Uterus (tissue), 4 donors: ENCODE data around the gene NELL2. TPM values are rescaled to one million over a fixed set of nuclear protein-coding genes. Genes with fewer than 3 reads are reported as not detected.

Source experiments
- DNase-seq, 2 donors: peaks; one replicate each; pipeline ENCODE4 v3.0.0-alpha.2; 2019 to 2020
- H3K27ac ChIP-seq, 2 donors: fragments of 200-600 bp; sonication (generic); 1 replicate in 1 of 2; 2 replicates in 1 of 2; pipeline ENCODE4 v1.5.1; 2016 to 2018
- H3K27me3 ChIP-seq, 2 donors: fragments of 200-600 bp; sonication (generic); one replicate each; pipeline ENCODE4 v1.5.1; 2018 to 2019; ENCODE audit warnings: control low read depth in 1 of 2
- H3K36me3 ChIP-seq, 2 donors: fragments of 200-600 bp; sonication (generic); one replicate each; pipeline ENCODE4 v1.5.1; 2019; ENCODE audit warnings: control low read depth in 1 of 2
- H3K4me1 ChIP-seq, 2 donors: fragments of 200-600 bp; sonication (generic); one replicate each; pipeline ENCODE4 v1.5.1; 2018 to 2019; ENCODE audit warnings: control low read depth in 1 of 2
- H3K4me3 ChIP-seq, 2 donors: fragments of 200-600 bp; sonication (generic); 1 replicate in 1 of 2; 2 replicates in 1 of 2; pipeline ENCODE4 v1.5.1; 2018 to 2019; ENCODE audit warnings: mild to moderate bottlenecking in 1 of 2
- H3K9me3 ChIP-seq, 2 donors: fragments of 200-600 bp; sonication (generic); one replicate each; pipeline ENCODE4 v1.5.1; 2019; ENCODE audit warnings: control low read depth in 1 of 2
- POLR2A ChIP-seq, 2 donors: fragments of 450-650 bp; IDR thresholded peaks; one replicate each; pipeline ENCODE4 v1.6.1; 2016; ENCODE audit warnings: antibody characterized with exemption in 2 of 2, mild to moderate bottlenecking in 1 of 2, moderate library complexity in 1 of 2
- intact Hi-C: fragments of 100-400 bp; cut with DNase I; formaldehyde crosslinking; loops from one replicate; pipeline ENCODE4 v1.15.1; 2023; ENCODE audit warnings: low total_unique reads
- total RNA-seq, 4 donors: library from RNA; depleted of rRNA in 3 of 4; stranded (reverse); fragments of >200 nt in 3 of 4; gene quantifications; one replicate each; pipeline versions ENCODE4 v1.1.0 to v1.2.4, GENCODE V29; 2014 to 2023
- TF ChIP-seq, protein P1 (sequence below), 4 experiments: fragments of 200-600 bp in 2 of 4; fragments of 450-650 bp in 2 of 4; sonication (generic) in 2 of 4; IDR thresholded peaks; one replicate each; pipeline ENCODE4 v1.5.1; 2016 to 2019; ENCODE audit warnings: antibody characterized with exemption in 4 of 4, mild to moderate bottlenecking in 2 of 4, moderate library complexity in 1 of 4
- donor health status: DM: yes; HTN: yes; CAD: no.

NELL2 gene
- total RNA-seq, 4 donors from 2014 or later: 0.29 to 34.6 (median 1.3) TPM; not detected in 1

DNA sequence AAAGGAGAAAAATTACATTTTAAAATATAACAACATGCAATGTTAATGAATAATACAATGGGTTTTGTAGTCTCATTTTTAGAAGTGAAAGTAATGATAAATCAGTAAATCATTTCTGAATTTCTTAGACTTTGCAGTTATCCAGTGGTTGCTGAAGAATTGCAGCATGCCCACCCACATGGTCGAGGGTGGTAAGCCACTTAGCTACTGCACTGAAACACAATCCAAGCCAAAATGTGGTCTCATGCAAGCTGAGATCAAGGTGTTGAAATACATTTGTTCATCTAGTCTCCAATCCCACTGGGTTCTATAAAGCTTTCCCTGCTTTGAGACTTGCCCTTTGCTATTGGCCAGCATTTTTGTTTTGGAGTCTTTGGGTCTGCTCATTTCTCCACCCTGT is 247.9 kb downstream of the NELL2 start:
- H3K27ac ChIP-seq: no peak overlapping the region
- intact Hi-C loops: no loop called here
- H3K4me1 ChIP-seq: no peaks in the 10 kb centered on the region
- no peak for DNase-seq
- H3K4me3 ChIP-seq: no peak overlapping the region
- no peaks in the 10 kb centered on the region for H3K27me3 ChIP-seq
- H3K9me3 ChIP-seq: no peaks in the 10 kb centered on the region
- TF ChIP-seq POLR2A (IDR thresholded peaks at IDR 0.05): no peak
- TF ChIP-seq, protein P1, sequence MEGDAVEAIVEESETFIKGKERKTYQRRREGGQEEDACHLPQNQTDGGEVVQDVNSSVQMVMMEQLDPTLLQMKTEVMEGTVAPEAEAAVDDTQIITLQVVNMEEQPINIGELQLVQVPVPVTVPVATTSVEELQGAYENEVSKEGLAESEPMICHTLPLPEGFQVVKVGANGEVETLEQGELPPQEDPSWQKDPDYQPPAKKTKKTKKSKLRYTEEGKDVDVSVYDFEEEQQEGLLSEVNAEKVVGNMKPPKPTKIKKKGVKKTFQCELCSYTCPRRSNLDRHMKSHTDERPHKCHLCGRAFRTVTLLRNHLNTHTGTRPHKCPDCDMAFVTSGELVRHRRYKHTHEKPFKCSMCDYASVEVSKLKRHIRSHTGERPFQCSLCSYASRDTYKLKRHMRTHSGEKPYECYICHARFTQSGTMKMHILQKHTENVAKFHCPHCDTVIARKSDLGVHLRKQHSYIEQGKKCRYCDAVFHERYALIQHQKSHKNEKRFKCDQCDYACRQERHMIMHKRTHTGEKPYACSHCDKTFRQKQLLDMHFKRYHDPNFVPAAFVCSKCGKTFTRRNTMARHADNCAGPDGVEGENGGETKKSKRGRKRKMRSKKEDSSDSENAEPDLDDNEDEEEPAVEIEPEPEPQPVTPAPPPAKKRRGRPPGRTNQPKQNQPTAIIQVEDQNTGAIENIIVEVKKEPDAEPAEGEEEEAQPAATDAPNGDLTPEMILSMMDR (IDR thresholded peaks at IDR 0.05): no peak
- H3K36me3 ChIP-seq: no peaks in the 10 kb centered on the region

DNA sequence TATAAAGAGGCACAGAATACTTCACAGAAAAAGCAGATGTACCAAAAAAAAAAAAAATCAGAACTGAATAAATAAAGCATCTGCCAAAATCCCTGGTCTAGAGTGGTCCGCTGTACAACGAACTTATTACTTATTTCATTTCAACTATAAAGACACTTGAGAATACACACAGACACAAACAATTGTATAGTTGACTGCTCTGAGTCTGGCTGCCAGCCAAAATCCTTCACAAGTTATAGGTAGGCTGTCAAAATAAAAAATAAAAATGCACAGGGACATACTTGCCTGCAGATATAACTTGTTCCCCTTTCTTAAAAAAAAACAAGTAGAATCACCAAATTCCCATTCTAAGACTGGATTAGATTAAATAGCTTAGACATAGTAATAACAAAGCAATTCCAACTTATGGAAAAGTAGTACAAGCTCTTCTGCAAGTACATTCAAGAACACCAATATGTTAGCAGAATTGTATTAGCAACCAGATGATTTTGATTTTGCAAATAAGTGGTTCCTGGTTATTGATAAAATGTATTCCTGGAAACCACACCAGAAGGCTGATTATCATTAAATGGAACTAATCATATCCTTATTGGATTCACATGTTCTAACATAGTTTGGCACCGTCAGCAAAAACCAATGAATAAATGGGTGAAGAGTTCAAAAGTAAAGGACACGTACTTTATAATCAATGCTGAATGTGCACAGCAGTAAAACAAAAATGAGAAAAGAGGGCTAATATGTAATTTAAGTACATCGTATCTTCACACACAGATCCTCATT is 248.5 kb downstream of the NELL2 start:
- Histone ChIP-seq H3K4me3 (no peak overlapping the region), H3K4me1 (no peaks in the 10 kb centered on the region), H3K36me3 (no peaks in the 10 kb centered on the region), H3K9me3 (no peaks in the 10 kb centered on the region), H3K27ac (no peak overlapping the region), H3K27me3 (no peaks in the 10 kb centered on the region)
- no peak for DNase-seq
- intact Hi-C loops: no loop called here
- TF ChIP-seq POLR2A (IDR thresholded peaks at IDR 0.05): no peak

DNA sequence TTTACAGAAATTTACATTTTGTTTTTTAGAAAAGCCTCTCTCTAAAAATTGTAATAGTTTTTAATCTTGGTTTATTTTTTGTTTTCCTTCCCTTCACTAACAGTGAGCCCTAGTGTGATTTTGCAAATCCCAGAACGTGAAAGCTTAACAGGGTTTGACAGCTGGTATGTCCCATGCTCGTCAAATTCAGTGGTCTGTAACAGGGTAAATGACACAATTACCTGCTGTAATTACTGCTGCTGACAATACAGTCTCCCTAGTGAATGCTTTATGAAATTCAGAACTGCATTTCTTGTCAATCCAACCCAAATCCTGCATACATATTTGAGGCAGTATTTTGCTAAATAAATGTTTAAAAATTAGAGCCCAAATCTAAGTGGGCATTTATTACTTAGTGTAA is 249.2 kb downstream of the NELL2 start:
- H3K36me3 ChIP-seq: no peaks in the 10 kb centered on the region
- no peaks in the 10 kb centered on the region for H3K27me3 ChIP-seq
- intact Hi-C loops: no loop called here
- TF ChIP-seq POLR2A (IDR thresholded peaks at IDR 0.05): no peak
- TF ChIP-seq, protein P1 (IDR thresholded peaks at IDR 0.05): no peak
- no peaks in the 10 kb centered on the region for H3K4me1 ChIP-seq
- no peak overlapping the region for H3K4me3 ChIP-seq
- H3K27ac ChIP-seq: no peak overlapping the region
- H3K9me3 ChIP-seq: no peaks in the 10 kb centered on the region
- no peak for DNase-seq

DNA sequence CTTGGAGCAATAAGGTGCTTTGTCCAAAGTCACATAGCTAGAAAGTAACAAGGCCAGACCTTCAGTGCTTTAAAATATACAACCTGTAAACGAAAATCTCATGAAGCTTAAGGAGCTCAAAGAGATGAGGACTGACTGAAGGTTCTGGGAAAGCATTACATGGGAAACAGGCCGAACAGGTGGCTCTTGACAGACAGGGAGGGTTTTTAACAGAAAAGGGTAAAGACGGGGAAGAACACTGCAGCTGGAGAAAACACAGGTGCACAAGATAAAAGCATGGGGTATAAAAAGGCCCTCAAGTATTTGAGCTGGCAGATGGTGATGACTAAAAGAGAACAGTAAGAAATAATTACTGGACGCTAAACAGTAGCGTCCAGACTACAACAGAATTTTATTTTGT is 257.2 kb downstream of the NELL2 start:
- TF ChIP-seq, protein P1 (IDR thresholded peaks at IDR 0.05): no peak
- TF ChIP-seq POLR2A (IDR thresholded peaks at IDR 0.05): no peak
- H3K36me3 ChIP-seq: no peaks in the 10 kb centered on the region
- intact Hi-C loops: no loop called here
- H3K4me3 ChIP-seq: no peak overlapping the region
- H3K27me3 ChIP-seq: no peaks in the 10 kb centered on the region
- no peak for DNase-seq
- H3K9me3 ChIP-seq: no peaks in the 10 kb centered on the region
- no peaks in the 10 kb centered on the region for H3K4me1 ChIP-seq
- H3K27ac ChIP-seq: no peak overlapping the region

DNA sequence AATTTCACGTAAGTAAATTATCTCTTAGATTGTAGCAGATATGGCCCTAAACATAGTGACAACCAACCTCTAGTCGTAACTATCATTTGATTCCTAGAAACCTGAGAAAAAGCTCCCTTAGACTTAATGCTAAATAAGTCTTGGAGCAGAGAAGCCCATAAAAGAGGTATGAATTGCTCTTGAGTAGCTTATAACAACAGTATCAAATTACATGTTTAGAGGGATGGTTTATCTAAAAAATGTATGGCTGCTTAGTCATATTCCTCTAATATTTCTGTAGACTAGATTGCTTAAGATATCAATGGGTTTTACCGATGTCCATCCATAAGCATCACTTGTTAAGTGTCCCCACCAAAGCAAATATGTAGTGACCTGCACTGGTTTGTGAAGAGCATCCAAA is 259.7 kb downstream of the NELL2 start:
- Histone ChIP-seq H3K27me3 (no peaks in the 10 kb centered on the region), H3K36me3 (no peaks in the 10 kb centered on the region), H3K27ac (no peak overlapping the region), H3K4me1 (no peaks in the 10 kb centered on the region), H3K4me3 (no peak overlapping the region), H3K9me3 (no peaks in the 10 kb centered on the region)
- intact Hi-C loops: no loop called here
- DNase-seq: no peak
- TF ChIP-seq POLR2A (IDR thresholded peaks at IDR 0.05): no peak
- TF ChIP-seq, protein P1 (IDR thresholded peaks at IDR 0.05): no peak
